Activated naive CD4-positive, alpha-beta T cell (primary cell): ENCODE results near the gene PAGR1.
A peak's percentile ranks its signal among the peaks of the same experiment; 100 is the strongest.
"Not testable (repeated sequence)": the region's sequence is repeated elsewhere in the genome, so short reads cannot be mapped to it uniquely, and the experiment has no call there.

ENCODE experiments used
- DNase-seq, 4 experiments: peaks; one replicate each; lab custom pipeline; 2025; lab: John Stamatoyannopoulos, UW

PAGR1 gene

DNA sequence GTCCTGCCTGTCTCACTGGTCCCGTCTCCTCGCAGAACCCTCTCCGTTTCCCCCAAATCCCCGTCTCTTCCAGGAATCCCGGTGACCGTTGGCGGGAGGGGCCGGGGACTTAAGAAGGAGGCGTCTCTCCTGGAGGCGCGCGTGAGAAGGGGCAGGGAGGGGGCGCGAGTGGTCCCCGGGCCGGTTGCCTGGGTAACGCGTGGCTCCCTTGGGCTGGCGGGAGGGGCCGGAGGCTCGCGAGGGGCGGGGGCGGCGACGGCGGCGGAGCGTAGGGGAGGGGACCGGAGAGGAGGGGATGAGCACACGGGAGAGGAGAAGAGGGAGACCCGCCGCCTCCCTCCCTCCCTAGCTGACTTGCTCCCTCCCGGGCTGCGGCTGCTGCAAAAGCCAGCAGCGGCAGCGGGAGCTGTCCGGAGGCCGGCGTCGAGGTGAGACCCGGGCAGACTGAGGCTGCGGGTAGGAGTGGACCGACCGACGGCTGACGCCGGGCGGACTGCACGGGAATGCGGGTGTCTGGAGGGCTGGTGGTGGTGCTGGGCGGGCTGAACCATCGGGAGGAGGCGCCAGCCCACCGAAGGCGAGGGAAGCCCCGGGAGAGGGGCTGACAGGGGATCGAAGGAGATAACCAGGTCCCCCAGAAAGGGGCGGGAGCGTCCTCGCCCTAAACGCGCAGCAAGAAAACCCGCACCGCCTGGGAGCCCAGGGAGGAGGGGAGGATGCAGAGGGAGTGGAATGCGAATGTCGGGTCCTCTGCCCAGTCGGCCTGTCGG is 3.9 kb upstream of the PAGR1 start, which contains the start of gene PRRT2:
Gene PRRT2 (plus strand): TSS at position 298 of the 770 bp plus-strand sequence. CDS start 862 bp downstream, outside the sequence.
- peak in 1 of 4 experiments; percentile 31 for DNase-seq

DNA sequence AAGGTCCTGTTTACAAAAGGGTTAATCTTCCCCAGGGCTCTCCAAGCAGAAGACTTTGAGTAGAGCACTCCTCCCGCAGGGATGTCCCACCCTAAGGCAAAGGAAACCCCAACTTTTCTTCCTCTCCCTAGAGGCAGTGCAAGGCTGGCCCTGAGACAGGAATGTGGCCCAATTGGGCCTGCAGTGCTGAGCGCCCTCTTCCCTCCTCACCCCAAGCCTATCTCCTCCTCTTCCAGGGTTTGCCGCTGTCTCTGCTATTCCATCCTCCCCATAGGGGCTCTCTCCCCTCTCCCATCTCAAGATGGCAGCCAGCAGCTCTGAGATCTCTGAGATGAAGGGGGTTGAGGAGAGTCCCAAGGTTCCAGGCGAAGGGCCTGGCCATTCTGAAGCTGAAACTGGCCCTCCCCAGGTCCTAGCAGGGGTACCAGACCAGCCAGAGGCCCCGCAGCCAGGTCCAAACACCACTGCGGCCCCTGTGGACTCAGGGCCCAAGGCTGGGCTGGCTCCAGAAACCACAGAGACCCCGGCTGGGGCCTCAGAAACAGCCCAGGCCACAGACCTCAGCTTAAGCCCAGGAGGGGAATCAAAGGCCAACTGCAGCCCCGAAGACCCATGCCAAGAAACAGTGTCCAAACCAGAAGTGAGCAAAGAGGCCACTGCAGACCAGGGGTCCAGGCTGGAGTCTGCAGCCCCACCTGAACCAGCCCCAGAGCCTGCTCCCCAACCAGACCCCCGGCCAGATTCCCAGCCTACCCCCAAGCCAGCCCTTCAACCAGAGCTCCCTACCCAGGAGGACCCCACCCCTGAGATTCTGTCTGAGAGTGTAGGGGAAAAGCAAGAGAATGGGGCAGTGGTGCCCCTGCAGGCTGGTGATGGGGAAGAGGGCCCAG is 3.0 kb upstream of the PAGR1 start:
- DNase-seq, result no peak

DNA sequence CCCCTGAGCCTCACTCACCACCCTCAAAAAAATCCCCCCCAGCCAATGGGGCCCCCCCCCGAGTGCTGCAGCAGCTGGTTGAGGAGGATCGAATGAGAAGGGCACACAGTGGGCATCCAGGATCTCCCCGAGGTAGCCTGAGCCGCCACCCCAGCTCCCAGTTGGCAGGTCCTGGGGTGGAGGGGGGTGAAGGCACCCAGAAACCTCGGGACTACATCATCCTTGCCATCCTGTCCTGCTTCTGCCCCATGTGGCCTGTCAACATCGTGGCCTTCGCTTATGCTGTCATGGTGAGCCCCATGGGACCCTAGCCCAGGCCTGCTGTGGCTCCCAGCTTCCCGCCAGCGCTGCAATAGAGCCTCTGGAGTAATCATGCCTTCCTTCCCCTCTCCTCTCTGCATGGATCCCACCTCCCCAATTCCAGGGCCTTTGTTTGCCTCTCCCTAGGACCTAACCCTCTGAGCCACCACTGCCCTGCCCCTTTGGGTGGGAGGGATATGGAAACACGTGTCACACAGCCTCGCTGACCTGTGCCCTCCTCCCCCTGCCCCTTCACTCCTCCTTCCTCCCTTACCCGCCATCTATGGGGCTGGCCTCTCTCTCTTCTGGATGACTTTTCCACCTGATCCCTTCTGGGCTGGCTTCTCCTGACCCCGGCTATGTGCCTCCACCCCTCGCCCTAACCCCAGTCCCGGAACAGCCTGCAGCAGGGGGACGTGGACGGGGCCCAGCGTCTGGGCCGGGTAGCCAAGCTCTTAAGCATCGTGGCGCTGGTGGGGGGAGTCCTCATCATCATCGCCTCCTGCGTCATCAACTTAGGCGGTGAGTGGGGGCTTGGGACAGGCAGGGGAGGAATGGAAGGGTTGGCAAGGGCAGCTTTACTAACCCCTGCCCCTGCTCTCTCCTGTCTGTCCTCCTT is 2.0 kb upstream of the PAGR1 start:
- DNase-seq, result no peak

DNA sequence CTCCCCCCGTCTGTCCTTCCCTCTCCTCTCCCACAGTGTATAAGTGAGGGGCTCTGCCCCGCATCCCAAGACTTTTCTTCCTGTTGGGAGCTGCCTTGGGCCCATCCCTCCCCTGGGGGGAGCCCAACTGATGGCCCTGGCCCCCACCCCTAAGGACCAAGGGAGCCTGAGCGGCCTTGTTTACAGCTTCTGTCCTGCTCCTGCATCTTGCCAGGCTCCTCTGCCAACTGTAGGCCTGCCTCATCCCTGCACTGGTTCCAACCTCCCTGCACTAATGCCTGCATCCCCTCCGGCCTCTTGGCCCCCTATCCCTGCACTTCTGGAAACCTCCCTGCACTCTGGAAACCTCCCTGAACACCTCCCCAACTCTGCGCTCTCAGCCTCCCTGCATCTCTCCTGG is 1.4 kb upstream of the PAGR1 start:
- DNase-seq, result no peak

DNA sequence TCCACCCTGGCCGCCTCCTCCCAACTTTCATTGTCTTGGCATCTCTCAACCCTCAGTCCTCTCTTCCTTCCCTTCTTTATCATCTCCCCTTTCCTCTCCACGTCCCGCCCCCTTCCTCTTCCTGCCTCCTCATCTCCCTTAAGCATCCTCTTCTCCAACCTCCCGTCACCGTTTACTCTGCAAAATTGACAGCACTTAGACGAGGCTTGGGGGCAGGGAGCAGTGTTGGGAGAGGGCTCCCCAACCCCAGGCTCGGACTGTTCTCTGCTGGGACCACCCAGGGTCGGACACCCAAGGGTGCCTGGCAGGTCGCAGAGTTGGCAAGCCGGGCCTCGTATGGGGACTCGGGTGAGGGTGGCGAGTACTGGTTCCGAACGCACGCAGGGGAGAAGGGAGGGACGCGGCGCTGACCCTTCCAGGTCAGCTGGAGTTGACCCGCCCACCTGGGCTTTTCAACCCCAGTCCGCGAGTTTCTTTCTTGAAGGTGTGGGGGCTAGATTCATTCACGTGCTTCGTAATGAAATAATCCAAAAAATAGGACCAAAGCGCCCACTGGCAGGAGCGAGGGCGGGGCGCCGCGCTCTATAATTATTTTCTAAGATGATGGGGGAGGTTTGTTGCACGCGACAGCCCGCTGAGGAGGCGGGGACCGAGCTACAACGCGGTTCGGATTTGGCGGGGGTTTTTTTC is 775 bp upstream of the PAGR1 start:
- DNase-seq, result peak in 3 of 4 experiments; percentile 35 to 55 (median 44)

DNA sequence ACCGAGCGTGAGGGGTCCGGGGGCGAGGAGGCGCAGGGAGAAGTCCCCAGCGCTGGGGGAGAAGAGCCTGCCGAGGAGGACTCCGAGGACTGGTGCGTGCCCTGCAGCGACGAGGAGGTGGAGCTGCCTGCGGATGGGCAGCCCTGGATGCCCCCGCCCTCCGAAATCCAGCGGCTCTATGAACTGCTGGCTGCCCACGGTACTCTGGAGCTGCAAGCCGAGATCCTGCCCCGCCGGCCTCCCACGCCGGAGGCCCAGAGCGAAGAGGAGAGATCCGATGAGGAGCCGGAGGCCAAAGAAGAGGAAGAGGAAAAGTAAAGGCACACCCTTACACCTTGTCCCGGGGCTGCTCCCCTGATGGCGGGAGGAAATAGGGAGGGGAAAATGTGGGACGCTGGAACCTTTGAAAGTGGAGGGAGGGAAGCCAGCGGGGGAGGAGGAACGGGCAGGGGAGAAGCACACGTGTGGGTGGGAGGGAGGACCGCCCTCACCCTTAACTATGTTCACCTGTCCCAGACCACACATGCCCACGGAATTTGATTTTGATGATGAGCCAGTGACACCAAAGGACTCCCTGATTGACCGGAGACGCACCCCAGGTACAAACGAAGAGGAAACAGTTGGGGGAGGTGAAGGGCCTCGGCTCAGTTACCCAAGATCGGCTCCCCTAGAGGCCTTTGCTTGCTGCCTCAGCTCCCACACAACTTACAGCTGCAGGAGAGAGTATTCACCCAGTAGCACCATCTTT is 916 bp downstream of the PAGR1 start:
- DNase-seq, result peak in 1 of 4 experiments; percentile 41

DNA sequence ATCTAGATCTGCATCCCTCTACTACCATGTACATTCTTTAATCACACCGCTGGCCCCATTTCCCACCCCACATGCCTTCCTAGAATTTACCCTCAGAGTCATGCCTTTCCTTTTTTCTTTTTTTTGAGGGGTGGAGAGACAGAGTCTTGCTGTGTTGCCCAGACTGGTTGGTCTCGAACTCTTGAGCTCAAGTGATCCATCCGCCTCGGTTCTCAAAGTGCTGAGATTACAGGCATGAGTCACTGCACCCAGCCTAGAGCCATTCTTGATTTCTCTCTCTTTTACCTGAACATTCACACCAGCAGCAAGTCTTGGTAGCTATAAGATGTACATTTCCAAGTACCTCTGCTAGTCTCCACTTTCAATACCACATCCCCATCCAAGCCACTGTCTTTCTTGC is 2.1 kb downstream of the PAGR1 start:
- DNase-seq, result no peak

DNA sequence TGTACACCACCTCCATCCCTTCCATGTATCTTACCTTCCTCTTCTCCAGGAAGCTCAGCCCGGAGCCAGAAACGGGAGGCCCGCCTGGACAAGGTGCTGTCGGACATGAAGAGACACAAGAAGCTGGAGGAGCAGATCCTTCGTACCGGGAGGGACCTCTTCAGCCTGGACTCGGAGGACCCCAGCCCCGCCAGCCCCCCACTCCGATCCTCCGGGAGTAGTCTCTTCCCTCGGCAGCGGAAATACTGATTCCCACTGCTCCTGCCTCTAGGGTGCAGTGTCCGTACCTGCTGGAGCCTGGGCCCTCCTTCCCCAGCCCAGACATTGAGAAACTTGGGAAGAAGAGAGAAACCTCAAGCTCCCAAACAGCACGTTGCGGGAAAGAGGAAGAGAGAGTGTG is 3.6 kb downstream of the PAGR1 start:
- no peak for DNase-seq

DNA sequence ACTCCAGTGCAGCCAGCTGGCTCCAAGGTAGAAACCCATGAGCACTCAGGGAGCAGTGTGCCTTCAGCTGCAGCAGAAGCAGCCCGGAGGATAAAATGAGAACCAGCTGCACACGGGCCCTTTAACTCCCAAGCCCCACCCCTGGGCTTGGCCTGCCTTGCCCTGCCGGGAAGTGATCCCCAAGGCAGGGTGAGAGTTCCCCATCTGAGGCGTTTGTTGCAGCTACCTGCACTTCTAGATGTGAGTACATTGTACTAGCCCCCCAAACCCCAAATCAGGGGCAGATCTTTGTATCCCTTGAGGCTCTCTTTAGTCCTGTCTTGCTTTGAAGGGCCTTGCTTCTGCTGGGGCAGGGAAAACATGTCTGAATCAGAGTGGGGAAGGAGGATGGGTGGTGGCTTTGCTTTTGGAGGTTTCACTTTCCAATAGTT is 4.3 kb downstream of the PAGR1 start, which contains the start of gene MVP:
Gene MVP (plus strand): TSS at position 192 of the 431 bp plus-strand sequence. CDS start 10,088 bp downstream, outside the sequence.
- peak in 2 of 4 experiments; percentile 25 to 33 for DNase-seq

DNA sequence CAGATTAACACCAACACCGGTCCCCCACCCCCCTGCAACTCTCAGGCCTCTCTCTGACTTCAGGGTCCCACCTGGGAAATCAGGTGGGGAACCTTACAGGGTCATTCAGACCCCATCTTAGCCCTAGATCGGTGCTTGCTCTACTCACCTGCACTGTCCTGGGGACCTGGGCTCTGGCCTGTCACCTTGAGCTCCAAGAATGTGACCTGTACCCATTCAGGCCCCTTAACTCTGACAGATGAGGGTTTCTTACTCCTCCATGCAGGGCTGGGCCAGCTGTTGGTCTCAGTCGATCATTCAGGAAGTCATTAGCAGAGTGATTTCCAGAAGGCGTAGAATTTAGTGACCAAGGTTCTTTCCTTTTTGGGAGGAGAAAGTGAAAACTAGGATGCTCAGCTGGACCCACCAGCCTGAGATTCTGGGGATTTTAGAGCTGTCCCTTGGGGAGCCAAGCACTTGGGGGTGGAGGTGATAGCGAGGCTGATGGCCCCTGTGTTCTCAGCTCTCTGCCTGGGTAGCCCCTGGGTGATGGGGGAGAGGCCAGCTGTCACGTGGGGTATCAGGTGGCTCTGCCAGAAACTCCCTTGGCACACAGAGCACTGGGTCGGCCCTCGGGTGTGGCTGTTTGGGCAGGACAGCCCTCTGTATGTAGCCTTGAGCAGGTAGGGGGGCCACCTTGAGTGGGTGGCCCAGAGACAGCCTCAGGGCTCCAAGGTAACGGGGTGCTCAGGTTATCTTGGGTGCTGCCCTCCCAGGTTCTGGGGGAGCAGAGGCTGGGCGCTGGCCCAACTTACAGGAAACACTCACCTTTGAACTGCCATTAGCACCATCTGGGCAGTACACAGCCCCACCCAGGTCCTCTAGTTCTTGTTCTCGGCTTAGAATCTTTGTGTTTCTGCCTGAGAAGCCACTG is 5.0 kb downstream of the PAGR1 start:
- DNase-seq, result peak in 2 of 4 experiments; percentile 10 to 13

DNA sequence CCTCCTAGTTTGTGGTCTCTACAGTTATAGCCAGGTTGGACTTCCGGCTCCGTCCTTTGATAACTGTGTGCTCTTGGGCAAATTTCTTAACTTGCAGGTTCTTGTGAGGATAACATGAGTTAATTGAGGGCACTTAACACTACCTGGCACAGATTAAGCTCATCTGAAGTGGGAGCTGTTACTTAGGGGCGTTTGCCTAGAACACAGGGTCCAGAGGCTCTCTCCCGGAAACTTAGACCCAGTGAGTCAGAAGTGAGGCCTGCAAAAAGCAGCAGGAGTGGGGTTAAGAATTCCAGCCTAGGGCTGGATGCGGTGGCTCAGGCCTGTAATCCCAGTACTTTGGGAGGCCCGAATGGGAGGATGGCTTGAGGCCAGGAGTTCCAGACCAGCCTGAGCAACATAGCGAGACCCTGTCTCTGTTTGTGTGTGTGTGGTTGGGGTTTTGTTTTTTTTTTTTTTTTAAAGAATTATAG is 5.7 kb downstream of the PAGR1 start:
- DNase-seq, result no peak

DNA sequence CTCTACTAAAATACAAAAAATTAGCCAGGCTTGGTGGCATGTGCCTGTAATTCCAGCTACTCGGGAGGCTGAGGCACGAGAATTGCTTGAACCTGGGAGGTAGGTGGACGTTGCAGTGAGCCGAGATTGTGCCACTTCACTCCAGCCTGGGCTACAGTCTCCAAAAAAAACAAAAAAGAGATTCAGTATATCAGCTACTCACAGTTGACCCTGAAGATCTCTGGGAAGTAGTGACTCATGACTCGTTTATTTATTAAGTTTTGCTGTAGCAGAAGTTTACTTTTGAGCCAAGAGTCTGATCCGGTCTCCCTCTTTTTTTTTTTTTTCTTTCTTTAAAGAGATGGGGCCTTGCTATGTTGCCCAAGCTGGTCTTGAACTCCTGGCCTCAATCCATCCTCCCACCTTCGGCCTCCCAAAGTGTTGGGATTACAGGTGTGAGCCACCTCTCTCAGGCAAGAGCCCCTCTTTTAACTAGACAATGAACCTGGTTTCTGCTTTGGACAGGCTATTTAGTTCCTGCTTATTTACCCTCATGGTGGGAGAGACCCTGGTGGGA is 8.7 kb downstream of the PAGR1 start:
- no peak for DNase-seq

DNA sequence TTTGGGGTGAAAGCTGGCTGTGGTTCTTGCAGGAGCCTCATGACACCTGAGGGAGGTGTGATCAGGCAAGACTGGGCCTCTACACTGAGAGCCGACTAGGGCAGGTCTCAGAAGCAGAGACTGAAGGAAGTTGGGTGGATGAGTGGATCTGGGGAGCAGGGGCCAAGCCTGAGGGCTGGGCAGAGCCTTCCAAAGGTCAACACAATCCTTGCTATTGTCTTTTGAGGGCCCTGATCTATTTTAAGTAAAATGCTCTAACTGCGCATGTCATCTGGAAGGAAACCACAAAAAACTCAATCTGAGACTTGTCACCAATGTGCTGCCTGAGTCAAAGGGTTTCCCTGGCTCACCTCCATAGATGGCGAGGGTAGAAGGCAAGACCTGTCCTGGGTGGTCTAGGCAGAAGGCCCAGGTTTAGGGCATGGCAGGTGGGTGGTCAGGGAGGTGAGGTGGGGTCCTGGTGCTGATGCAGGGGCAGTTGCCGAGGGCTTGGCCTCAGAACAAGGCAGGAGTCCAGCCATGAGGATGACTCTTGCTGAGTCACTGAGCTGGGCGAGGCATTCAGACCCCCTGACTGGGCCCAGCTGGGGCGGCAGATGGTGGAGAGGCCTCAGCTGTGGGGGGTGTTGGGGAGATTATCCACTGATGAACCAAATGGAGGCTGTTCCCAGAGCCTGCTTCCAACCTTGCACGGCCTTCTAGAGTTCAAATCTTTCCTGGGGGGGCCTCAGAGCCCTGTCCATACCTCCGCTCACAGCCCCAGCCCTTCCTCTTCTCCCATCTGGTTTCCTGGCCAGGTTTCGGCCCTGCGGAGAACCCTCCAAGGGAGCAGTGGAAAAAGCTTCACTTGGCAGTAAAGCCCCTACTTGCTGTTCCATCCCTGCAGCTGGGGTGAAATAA is 9.4 kb downstream of the PAGR1 start:
- DNase-seq, result no peak

DNA sequence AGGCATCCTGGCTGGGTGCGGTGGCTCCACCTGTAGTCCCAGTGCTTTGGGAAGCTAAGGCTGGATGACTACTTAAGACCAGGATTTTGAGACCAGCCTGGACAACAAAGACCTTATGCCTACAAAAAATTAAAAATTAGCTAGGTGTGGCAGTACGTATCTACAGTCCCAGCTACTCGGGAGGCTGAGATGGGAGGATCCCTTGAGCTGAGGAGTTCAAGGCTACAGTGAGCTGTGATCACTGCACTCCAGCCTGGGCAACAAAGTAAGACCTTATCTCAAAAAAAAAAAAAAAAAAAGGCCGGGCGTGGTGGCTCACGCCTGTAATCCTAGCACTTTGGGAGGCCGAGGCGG is 10.4 kb downstream of the PAGR1 start:
- no peak for DNase-seq

DNA sequence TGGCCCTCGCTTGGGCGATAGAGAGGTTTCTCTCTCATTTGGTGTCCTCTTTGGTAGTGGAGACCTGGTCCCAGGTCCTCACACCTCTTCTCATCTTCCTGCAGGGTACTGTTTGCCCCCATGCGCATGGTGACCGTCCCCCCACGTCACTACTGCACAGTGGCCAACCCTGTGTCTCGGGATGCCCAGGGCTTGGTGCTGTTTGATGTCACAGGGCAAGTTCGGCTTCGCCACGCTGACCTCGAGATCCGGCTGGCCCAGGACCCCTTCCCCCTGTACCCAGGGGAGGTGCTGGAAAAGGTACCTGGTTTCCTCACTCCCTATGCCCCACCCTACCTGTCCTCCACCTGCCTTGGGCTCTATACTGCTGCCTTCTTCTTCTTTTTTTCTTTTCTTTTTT is 14.8 kb downstream of the PAGR1 start:
- DNase-seq, result no peak

DNA sequence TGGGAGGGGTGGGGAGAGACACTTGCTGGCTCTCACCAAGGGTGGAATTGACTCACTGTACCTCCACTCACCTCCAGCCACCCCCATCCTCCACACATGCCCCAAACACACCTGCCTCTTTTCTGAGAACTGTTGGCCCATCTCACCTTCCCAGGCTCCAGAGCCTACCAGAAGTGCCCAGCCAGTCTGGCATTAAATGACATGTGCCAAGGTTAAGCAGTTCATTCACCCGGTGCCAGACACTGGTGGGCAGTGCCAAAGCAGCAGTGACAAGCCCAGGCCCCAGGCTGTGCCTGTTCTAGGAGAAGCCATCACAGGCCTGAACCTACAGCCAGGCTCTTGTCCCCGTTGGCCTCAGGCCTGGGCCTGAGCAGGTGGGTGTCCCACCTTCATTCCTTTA is 15.5 kb downstream of the PAGR1 start:
- no peak for DNase-seq

DNA sequence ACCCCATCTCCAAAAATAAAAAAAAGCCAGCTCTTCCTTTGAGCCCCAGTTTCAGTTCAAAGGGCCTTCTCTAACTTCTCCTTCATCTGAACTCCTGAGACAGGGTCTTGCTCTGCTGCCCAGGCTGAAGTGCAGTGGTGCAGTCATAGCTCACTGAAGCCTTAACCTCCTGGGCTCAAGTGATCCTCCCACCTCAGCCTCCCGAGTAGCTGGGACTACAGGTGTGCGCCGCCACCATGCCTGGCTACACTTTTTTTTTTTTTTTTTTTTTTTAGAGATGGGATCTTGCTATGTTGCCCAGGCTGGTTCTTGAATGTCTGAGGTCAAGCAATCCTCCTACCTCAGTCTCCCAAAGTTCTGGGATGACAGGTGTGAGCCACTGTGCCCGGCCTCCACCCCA is 17.3 kb downstream of the PAGR1 start:
- not testable (repeated sequence) for DNase-seq

DNA sequence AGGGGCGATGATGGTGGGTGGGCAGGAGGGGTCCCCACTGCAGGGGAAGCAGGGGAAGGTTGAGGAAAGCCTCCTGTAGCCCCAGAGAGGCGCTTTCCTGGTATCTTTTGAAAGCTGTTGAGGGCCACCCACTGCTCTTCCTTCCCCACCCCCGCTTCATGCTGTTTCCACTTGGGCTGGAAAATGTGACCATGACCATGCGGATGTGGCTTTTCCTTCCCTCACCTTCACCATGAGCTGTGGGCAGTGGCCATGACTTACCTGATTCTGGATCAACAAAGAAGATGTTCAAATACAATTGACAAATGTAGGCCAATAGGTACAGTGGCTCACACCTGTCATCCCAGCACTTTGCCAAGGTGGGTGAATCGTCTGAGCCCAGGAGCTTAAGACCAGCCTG is 18.1 kb downstream of the PAGR1 start:
- DNase-seq, result no peak
